Adrenal gland (tissue), 12 donors: ENCODE results near the gene MGRN1. TPM values are rescaled to one million over a fixed set of nuclear protein-coding genes. Genes with fewer than 3 reads are reported as not detected.

Experiments
- DNase-seq, 7 donors: peaks; one replicate each; pipeline ENCODE4 v3.0.0-alpha.2; 2019 to 2020
- H3K27ac ChIP-seq, 5 donors: fragments of 200-600 bp; sonication (generic) in 4 of 5; 1 replicate in 3 of 5; 2 replicates in 2 of 5; pipeline versions ENCODE4 v1.5.1 to v1.8.0; 2016 to 2020; ENCODE audit warnings: mild to moderate bottlenecking in 1 of 5
- H3K27me3 ChIP-seq: fragments of 200-600 bp; 2 replicates; pipeline ENCODE4 v1.8.0; 2021
- H3K36me3 ChIP-seq, 2 donors: fragments of 200-600 bp; replicated peaks in 1 of 2; 1 replicate in 1 of 2; 2 replicates in 1 of 2; pipeline versions ENCODE4 v1.5.1 to v1.8.0; 2018 to 2022
- H3K4me1 ChIP-seq, 2 donors: fragments of 200-600 bp; replicated peaks in 1 of 2; 1 replicate in 1 of 2; 2 replicates in 1 of 2; pipeline versions ENCODE4 v1.5.1 to v1.8.0; 2018 to 2021
- H3K4me3 ChIP-seq, 4 donors: fragments of 200-600 bp; sonication (generic) in 3 of 4; one replicate each; pipeline ENCODE4 v1.5.1; 2016 to 2018
- H3K9me3 ChIP-seq, 3 donors: fragments of 200-600 bp; sonication (generic) in 1 of 3; replicated peaks in 1 of 3; 1 replicate in 2 of 3; 2 replicates in 1 of 3; pipeline versions ENCODE4 v1.5.1 to v1.8.0; 2016 to 2021
- CTCF ChIP-seq, 6 experiments: fragments of 450-650 bp in 4 of 6; fragments of 200-600 bp in 2 of 6; sonication (generic) in 1 of 6; IDR thresholded peaks; 1 replicate in 5 of 6; 2 replicates in 1 of 6; pipeline versions ENCODE4 v1.5.1 to v1.8.0; 2016 to 2021; ENCODE audit warnings: antibody characterized with exemption in 6 of 6, mild to moderate bottlenecking in 2 of 6, moderate library complexity in 1 of 6
- POLR2A ChIP-seq, 2 donors: fragments of 450-650 bp; IDR thresholded peaks; one replicate each; pipeline ENCODE4 v1.6.1; 2017; ENCODE audit warnings: antibody characterized with exemption in 2 of 2, mild to moderate bottlenecking in 2 of 2, moderate library complexity in 1 of 2
- whole genome bisulfite sequencing, 4 donors: extraction: QIAGEN DNeasy Blood & Tissue Kit in 2 of 4; methylation state at CpG; one replicate each; pipeline versions ENCODE4 v1.1.5 to v1.1.7; 2013 to 2017; 5-methylcytosine and 5-hydroxymethylcytosine counted together
- intact Hi-C, 2 donors: fragments of 100-400 bp; cut with DNase I; formaldehyde crosslinking; loops; one replicate each; pipeline versions ENCODE4 v1.14.1 to v1.15.0; 2022 to 2023
- polyA plus RNA-seq, 3 donors: library from polyadenylated mRNA; stranded (reverse); fragments of 200-250 nt in 2 of 3; fragments of 350-450 nt in 1 of 3; fragmentation: Illumina TruSeq in 1 of 3; extraction: RNeasy Lipid Tissue Mini Kit (QIAGEN cat#74804) in 1 of 3; gene quantifications; one replicate each; pipeline ENCODE4 v1.2.3, GENCODE V29; 2013 to 2014
- total RNA-seq, 9 donors: library from RNA; depleted of rRNA in 4 of 9; stranded (reverse); fragments of >200 nt in 4 of 9; fragments of 120-200 nt in 1 of 9; fragmentation: NEBNext Ultra II Directional in 1 of 9; extraction: Animal tissue kit (Norgen Biotek cat#: 25700) in 1 of 9; gene quantifications; one replicate each; pipeline versions ENCODE4 v1.1.0 to v1.2.4, GENCODE V29; 2013 to 2023
- donor health status: healthy with polysubstance abuse.
- donor health status: Bipolar disorder and iron deficiency.
- donor health status: DM: yes; HTN: yes; CAD: no.
- donor health status: DM: no; HTN: no; CAD: no.
- donor health status: DM: no; HTN: no; CAD: no.
- donor health status: DM: yes; HTN: yes; CAD: no.

MGRN1 gene
- total and polyA plus RNA-seq, 12 donors, result 17.5 to 94.1 (median 58.4) TPM

GRCh38 chr16:4661661-4662060, 37.0 kb downstream of the MGRN1 start:
- Histone ChIP-seq H3K27me3 (no peaks in the 10 kb centered on the region), H3K4me3 (no peak overlapping the region), H3K36me3 (peaks cover 0 to 44% of the 10 kb centered on the region in 2 donors), H3K27ac (no peak overlapping the region), H3K9me3 (no peaks in the 10 kb centered on the region), H3K4me1 (peaks cover 7 to 26% of the 10 kb centered on the region in 2 donors)
- intact Hi-C loops, result no loop called here
- no peak for DNase-seq
- 77 to 81% (median 78%) methylated on average over 3 to 11 of the region's 11 CpGs for WGBS, 4 donors
- TF ChIP-seq POLR2A (IDR thresholded peaks at IDR 0.05) (no peak), CTCF (IDR thresholded peaks at IDR 0.05) (no peak)

GRCh38 chr16:4663465-4663776, 38.8 kb downstream of the MGRN1 start:
- Histone ChIP-seq H3K4me1 (peaks cover 7 to 26% of the 10 kb centered on the region in 2 donors), H3K36me3 (peaks cover 0 to 40% of the 10 kb centered on the region in 2 donors), H3K9me3 (no peaks in the 10 kb centered on the region), H3K4me3 (no peak overlapping the region), H3K27ac (peak overlapping the region in 2 of 5 donors; percentile 59 to 65), H3K27me3 (no peaks in the 10 kb centered on the region)
- TF ChIP-seq POLR2A (IDR thresholded peaks at IDR 0.05), result no peak
- no peak for TF ChIP-seq CTCF (IDR thresholded peaks at IDR 0.05)
- WGBS, 4 donors, result 60 to 72% (median 64%) methylated on average over 3 to 5 of the region's 5 CpGs
- intact Hi-C loops, result no loop called here
- DNase-seq, result peak in 1 of 7 donors; percentile 8

- no peak overlapping the region for H3K4me3 ChIP-seq
- 47 to 79% (median 62%) methylated on average over 16 to 25 of the region's 25 CpGs for WGBS, 4 donors
- TF ChIP-seq CTCF (IDR thresholded peaks at IDR 0.05), result no peak
- TF ChIP-seq POLR2A (IDR thresholded peaks at IDR 0.05), result no peak
- H3K9me3 ChIP-seq, result no peaks in the 10 kb centered on the region
- H3K4me1 ChIP-seq, result peaks cover 7 to 26% of the 10 kb centered on the region in 2 donors
- intact Hi-C loops, result no loop called here
- peak overlapping the region in 2 of 5 donors; percentile 59 to 65 for H3K27ac ChIP-seq
- peaks cover 0 to 40% of the 10 kb centered on the region in 2 donors for H3K36me3 ChIP-seq
- no peaks in the 10 kb centered on the region for H3K27me3 ChIP-seq
- peak in 6 of 7 donors; percentile 57 to 81 (median 70) for DNase-seq
These were observed 39.3 kb downstream of the MGRN1 start for GRCh38 chr16:4663777-4664465.

- H3K4me3 ChIP-seq, result no peak overlapping the region
- no peaks in the 10 kb centered on the region for H3K27me3 ChIP-seq
- intact Hi-C loops, result no loop called here
- TF ChIP-seq CTCF (IDR thresholded peaks at IDR 0.05), result no peak
- no peak for TF ChIP-seq POLR2A (IDR thresholded peaks at IDR 0.05)
- DNase-seq, result peak in 2 of 7 donors; percentile 45 to 73
- H3K9me3 ChIP-seq, result no peaks in the 10 kb centered on the region
- WGBS, 4 donors, result 57 to 72% (median 66%) methylated on average over 21 to 26 of the region's 26 CpGs
- peaks cover 7 to 26% of the 10 kb centered on the region in 2 donors for H3K4me1 ChIP-seq
- H3K27ac ChIP-seq, result peak overlapping the region in 2 of 5 donors; percentile 30 to 65
- peaks cover 0 to 41% of the 10 kb centered on the region in 2 donors for H3K36me3 ChIP-seq
These were observed 40.2 kb downstream of the MGRN1 start for GRCh38 chr16:4664538-4665418.
